Hepatocyte (in vitro differentiated cells): ENCODE measurements around the gene CLSTN3.

Experiments used
- CTCF ChIP-seq: fragments of 200-600 bp; sonication (generic); IDR thresholded peaks from 2 replicates; pipeline ENCODE4 v1.5.1; 2016; ENCODE audit warnings: antibody characterized with exemption, mild to moderate bottlenecking; ENCODE audit not compliant: poor library complexity
- EZH2 ChIP-seq: fragments of 200-600 bp; sonication (generic); IDR thresholded peaks from 2 replicates; pipeline ENCODE4 v1.6.1; 2016; ENCODE audit warnings: antibody characterized with exemption, mild to moderate bottlenecking, borderline replicate concordance
- EZH2phosphoT487 ChIP-seq: fragments of 200-600 bp; sonication (generic); IDR thresholded peaks from one replicate; pipeline ENCODE4 v1.6.1; 2018; ENCODE audit warnings: antibody characterized with exemption, mild to moderate bottlenecking, low read depth, moderate library complexity; ENCODE audit not compliant: unreplicated experiment, severe bottlenecking

- TF ChIP-seq CTCF (no peak), EZH2 (no peak), EZH2phosphoT487 (no peak)
These were observed 31.6 kb downstream of the CLSTN3 start for GRCh38 chr12:7161811-7162210.
